ENCODE data around the gene ZCCHC3.

ZCCHC3 gene

DNA sequence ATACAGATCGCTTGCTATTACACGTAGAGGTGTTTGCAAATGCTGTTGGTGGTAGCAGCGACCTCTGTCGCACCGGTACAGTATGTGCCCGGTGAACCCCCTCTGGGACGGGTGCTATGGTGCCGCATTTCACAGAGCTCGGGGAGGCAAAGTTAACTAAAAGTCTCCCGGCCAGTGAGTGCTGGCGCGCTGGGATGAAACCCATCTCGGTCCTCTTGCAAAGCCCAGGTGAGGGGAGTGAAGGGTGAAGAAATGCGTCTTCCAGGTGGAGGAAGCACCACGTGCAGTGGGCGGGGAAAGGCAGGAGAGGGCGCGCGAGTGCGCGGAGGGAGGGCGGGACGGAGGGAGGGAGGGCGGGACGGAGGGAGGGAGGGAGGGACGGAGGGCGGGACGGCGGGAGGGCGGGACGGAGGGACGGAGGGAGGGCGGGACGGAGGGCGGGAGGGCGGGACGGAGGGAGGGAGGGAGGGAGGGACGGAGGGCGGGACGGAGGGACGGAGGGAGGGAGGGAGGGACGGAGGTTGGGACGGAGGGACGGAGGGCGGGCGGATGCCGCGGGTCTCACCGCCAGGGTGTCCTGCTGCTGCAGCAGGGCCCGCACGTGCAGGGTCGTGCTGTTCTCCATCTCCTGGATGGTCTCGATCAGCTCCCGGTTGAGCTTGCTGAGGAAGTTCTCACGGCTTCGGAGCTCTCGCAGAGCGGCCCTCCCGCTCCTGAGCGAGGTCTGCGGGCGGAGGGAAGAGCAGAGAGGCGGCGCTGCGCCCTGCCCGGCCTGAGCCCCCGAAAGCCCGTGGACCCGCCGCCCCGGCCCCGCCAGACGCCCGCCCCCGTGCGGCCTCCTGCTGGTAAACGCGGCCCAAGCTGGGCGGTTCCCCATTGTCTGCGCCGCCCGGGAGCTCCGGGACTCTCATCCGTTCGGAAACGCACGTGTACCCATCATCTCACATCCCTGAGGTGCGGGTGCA lies 18.5 kb upstream of the ZCCHC3 start:
- no peak for DNase-seq (ENCODE audit: low read depth)
- H3K4me3 ChIP-seq (ENCODE audit: low read depth, low read length) = no peak overlapping the region

DNA sequence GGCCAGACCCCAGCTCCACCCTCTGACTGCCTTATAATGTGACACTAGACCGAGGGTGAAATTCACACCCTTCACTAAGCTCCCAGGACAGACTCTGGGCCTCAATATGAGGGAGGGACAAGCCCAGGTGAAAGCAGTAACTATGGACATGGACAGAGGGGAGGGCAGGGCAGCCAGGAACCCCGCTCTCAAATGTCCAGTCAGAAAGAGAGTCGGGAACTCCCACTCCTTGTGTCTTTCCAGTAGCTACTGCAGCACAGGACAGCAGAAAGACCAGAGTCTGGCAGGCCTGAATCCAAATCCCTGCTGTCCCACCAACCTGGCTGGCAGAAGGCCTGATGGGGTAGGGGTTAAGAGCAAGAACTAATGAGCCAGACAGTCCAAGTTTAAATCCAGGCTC lies 13.2 kb upstream of the ZCCHC3 start:
- no peak for DNase-seq (ENCODE audit: low read depth)
- no peak overlapping the region for H3K4me3 ChIP-seq (ENCODE audit: low read depth, low read length)

DNA sequence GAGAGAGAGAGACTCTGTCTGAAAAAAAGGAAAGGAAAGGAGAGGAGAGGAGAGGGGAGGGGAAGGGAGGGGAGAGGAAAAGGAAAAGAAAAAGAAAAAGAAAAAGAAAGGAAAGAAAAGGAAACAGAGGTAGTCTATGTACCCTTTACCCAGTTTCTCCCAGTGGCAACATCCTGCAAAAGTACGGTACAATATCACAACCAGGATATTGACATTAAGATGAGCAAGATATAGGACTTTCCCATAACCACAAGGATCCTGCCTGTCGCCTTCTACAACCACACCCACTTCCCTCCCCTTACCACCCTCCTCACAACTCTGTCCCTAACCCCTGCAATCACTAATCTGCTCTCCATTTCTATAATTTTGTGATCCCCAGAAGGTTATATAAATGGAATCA lies 10.9 kb upstream of the ZCCHC3 start:
- H3K4me3 ChIP-seq (ENCODE audit: low read depth, low read length) = no peak overlapping the region
- no peak for DNase-seq (ENCODE audit: low read depth)

DNA sequence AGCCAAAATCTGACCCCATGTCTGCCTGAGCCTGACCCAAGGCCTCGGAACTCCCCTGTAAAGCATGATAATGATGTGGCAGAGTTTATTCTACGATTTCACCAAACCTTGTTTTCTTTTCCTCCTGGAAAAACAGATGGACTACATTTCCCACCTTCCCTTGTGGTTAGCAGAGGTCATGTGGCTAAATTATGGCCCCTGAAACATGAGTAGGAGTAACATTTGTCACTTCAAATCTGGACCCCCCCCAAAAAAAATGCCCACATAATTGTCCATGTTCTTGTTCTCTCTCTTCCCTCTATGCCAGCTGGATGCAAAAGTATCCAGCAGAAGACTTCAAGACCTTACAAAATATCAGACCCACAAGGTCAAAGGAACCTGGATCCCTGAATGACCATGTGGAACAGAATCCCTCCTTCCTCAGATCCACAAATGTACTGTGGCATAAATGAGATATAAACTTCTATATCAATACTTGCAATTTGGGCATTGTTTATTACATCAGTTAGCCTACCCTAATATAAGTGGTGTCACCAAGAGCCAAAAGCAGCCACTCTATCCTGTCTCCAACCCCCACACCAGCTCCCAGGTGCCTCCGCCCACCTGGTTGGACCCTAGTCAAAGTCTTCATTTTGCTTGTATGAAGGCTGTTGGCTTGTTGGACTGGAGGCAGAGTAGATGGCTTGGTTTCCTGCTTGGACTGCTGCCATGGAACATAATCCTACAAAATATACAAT lies 8.2 kb upstream of the ZCCHC3 start:
- no peak for DNase-seq (ENCODE audit: low read depth)
- peak overlapping the region; percentile 87 for H3K4me3 ChIP-seq (ENCODE audit: low read depth, low read length)

DNA sequence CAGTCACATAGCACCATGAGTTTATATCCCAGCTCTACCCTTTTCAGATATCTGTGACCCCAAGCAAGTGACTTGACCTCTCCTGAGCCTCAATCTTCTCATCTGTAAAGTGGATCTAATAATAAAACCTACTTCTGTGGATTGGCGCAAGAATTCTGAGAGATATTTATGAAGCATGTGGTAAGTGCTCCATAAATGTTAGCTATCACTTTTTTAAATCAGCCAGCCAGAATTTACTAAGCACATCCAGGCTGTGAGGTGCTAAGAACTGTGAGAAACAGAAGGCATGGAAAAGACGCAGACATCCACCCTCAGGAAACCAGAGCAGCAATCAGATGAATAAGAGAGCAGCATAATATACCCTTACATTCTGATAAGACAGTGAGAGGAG lies 7.7 kb upstream of the ZCCHC3 start:
- H3K4me3 ChIP-seq (ENCODE audit: low read depth, low read length) = peak overlapping the region; percentile 87
- DNase-seq (ENCODE audit: low read depth) = no peak

DNA sequence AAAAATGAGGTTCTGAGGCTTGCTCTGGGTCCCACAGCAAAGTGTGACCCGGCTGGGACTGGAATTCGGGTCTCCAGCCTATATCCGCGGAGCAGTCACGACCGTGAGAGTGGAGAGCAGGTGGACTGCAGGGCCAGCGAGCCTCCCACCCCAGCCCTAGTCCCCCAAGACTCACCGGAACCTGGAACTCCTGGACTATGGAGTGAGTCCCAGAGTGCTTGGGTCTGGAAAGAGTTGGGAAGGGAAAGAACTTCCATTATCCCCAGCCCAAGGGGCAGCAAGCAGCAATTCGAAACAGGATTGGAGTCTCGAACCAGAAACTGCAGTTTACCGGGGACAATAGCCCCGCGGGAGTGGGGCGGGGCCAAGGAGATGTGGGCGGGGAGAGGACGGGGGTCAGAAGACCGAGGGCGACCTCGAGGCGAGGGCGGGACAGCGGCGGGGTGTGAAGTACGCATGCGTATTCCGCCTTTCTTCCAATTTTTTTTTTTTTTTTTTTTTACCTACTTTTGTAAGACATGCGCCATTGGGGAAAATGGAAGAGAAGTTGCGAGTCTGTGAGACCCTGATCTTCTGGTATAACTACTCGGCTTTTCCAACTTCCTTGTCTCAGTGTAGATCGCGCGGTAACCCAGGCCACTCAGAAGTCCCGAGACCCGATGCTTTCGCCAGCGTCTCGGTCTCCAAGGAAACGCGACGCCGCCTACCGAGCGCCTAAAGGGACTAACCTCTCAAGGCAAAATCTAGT lies 7.1 kb upstream of the ZCCHC3 start, which contains the start of gene C20orf96:
C20orf96 (minus strand) TSS at position 667 of the 748 bp plus-strand sequence; CDS start at position 527, 140 bp downstream.
- H3K4me3 ChIP-seq (ENCODE audit: low read depth, low read length) = peak within 1 kb of the TSS; percentile 87
- DNase-seq (ENCODE audit: low read depth) = peak; percentile 74

DNA sequence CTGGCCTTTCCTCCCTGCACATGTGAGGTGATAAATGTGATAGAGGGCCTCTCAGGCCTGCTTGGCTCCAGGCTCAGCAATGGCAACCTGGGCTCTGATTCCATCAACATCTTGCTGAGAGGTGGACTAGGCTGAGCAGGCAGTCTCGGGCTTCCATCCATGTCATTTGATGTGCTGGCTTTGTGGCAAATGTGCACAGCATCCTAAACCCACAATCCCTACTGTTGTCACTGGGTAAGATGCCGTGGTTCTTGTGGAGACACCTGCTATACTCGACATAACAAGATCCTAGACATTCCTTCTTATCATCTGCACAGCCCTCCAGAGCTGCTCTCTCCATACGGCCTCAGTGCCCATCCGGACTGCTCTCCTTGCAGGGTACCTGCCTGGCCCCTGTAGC lies 2.8 kb upstream of the ZCCHC3 start:
- H3K4me3 ChIP-seq (ENCODE audit: low read depth, low read length) = no peak overlapping the region
- no peak for DNase-seq (ENCODE audit: low read depth)

DNA sequence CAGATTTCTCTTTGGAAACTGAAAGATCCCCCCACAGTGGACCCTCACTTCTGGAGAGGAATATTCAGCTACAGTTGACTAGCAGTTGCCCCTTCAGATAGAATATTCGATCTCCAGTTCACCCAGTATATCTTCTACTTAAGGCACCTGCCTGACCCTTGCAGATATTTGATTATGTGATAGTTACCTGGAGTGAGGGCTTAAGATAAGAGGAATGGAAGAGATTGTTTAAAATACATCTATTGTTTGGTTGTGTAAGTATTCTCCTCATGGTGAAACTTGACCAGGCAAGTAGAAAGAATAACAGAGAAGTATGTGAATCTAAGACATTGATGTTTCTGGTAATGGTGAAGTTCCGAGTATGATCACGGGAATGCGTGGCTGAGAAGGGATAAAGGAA lies 1.6 kb upstream of the ZCCHC3 start:
- no peak for DNase-seq (ENCODE audit: low read depth)
- no peak overlapping the region for H3K4me3 ChIP-seq (ENCODE audit: low read depth, low read length)

DNA sequence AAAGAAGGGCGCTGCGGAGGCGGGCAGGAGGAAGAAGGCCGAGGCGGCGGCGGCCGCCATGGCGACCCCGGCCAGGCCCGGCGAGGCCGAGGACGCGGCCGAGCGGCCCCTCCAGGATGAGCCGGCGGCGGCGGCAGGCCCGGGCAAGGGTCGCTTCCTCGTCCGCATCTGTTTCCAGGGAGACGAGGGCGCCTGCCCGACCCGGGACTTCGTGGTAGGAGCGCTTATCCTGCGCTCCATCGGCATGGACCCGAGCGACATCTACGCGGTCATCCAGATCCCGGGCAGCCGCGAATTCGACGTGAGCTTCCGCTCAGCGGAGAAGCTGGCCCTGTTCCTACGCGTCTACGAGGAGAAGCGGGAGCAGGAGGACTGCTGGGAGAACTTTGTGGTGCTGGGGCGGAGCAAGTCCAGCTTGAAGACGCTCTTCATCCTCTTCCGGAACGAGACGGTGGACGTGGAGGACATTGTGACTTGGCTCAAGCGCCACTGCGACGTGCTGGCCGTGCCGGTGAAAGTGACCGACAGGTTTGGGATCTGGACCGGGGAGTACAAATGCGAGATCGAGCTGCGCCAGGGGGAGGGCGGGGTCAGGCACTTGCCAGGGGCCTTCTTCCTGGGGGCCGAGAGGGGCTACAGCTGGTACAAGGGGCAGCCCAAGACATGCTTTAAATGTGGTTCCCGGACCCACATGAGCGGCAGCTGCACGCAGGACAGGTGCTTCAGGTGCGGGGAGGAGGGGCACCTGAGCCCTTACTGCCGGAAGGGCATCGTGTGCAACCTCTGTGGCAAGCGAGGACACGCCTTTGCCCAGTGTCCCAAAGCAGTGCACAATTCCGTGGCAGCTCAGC lies 780 bp downstream of the ZCCHC3 start:
- no peak for DNase-seq (ENCODE audit: low read depth)
- peak overlapping the region; percentile 93 for H3K4me3 ChIP-seq (ENCODE audit: low read depth, low read length)

DNA sequence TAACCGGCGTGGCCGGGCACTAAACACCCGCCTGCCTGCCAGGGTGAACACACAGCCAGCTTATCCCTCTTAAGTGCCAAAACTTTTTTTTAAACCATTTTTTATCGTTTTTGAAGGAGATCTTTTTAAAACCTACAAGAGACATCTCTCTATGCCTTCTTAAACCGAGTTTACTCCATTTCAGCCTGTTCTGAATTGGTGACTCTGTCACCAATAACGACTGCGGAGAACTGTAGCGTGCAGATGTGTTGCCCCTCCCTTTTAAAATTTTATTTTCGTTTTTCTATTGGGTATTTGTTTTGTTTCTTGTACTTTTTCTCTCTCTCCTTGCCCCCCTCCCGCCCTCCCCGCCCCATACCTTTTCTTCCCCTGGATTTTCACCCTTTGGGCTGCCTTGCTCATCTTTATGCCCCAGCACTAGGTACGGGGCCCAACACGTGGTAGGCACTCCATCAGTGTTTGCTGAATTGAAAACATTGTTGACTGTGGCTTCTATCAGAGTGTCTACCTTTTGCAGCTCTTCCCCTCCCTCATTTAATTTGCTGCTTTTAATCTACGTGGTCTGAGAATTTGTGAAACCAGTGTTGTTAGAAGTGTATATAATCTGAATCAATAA lies 1.5 kb downstream of the ZCCHC3 start:
- DNase-seq (ENCODE audit: low read depth) = no peak
- H3K4me3 ChIP-seq (ENCODE audit: low read depth, low read length) = peak overlapping the region; percentile 93

DNA sequence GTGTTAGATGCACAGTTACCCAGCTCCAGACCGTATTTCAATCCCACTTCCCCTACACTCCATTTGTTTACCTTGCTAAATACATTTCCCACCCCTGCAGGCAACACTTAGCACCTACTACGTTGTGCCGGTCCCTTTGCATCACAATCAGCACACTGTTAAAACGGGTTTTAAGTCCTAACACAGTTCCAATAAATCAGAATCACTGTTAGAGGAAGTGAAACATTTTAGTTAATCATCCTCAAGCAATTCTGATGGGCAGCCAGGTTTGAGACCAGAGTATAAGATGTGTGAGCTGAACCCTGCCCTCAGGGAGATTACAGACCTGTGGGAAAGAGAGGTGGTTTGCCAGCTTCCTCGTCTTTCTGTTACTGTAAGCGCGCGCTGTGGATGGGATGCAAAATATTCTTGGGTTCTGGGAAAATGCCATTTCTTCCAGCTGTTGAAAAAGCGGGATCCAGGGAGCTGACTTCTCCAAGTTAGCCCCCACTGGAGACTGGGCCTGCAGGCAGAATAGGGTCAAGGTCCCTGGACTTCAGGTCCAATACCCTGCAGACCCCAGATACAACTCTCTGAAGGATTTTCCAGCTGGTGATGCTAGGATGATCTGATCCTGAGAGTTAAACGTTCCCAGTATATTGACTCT lies 3.1 kb downstream of the ZCCHC3 start:
- DNase-seq (ENCODE audit: low read depth) = no peak
- peak overlapping the region; percentile 93 for H3K4me3 ChIP-seq (ENCODE audit: low read depth, low read length)

DNA sequence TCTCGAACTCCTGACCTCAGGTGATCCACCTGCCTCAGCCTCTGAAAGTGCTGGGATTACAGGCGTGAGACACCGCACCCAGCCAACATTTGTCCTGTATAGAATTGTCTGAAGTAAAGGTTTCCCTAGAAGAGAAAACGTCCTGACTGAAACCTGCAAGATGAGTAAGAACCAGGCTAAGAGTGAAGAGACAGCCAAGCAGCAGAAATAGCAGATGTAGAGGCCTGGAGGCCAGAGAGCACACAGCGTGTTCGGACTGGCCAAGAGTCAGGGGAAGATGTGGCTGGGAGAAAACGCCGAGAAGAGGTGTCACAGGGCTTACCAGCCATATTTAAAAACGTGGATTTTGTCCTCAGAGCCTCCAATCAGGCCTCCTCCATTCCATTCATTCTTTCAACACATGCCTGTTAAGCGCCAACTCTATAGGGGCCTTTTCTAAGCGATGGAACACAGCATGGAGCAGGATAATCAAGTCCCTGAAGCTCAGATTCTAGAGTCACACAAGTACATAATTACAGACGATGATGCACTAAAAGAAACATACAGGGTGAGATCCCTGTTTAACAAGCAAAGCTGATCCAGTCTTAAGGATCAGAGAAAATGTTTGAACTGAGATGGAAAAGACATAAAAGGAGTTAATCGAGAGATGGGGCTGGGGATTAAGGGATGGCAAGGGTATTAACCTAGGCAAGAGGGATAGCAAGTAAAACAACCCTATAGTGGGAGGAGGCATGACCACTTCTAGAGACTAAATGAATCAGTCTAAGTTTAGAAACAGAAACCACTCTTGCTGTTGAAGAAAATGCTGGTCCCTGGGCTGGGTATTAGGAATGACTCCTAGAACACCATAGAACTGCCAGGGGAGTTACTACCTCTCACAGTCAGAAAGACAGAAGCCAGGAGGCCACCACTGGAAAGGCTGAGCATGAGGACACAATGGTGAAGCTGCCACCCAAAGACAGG lies 4.8 kb downstream of the ZCCHC3 start:
- H3K4me3 ChIP-seq (ENCODE audit: low read depth, low read length) = no peak overlapping the region
- DNase-seq (ENCODE audit: low read depth) = no peak

DNA sequence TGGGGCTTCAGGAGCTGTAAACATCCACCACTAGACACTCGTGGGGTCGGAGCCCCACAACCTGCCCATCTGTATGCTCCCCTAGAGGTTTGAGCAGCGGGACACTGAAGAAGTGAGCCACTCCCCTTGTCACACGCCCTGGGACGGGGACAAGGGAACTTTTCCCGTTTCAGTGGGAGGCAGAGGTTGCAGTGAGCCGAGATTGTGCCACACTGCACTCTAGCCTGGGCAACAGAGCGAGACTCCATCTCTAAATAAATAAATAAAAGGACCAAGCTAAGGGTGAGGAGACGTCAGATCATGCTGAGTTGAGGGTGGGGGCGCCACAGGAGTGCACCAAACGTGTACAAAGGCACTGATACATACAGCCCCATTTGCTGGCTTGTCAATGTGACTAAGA lies 8.4 kb downstream of the ZCCHC3 start:
- DNase-seq (ENCODE audit: low read depth) = no peak
- no peak overlapping the region for H3K4me3 ChIP-seq (ENCODE audit: low read depth, low read length)

DNA sequence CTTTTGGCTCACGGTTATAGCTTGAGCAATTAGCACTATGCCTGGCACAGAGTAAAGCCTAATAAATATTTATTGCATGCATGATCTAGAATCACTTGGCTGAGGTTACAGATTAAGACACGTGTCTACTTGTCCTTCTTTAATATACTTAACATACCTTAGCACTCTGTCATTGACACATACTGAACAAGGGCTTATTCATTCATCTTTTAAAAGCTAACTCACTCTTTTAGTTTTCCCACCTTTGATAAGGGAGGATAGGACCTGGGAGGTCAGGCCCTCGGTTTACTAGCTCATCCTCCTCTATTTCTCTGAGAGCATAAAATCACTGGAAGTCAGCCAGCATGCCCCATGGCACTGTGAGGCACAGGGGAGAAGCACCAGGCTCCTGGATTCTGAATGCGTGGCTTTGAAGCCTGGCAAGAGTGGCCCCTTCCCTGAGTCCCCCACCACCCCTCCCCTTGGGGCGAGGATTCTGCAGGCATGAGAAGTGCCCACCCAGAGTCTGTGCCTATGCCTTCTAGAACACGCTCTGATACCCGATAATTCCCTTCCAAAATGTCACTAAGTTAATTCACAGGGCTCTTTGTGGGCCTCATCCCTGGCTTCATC lies 11.2 kb downstream of the ZCCHC3 start:
- H3K4me3 ChIP-seq (ENCODE audit: low read depth, low read length) = no peak overlapping the region
- DNase-seq (ENCODE audit: low read depth) = no peak

DNA sequence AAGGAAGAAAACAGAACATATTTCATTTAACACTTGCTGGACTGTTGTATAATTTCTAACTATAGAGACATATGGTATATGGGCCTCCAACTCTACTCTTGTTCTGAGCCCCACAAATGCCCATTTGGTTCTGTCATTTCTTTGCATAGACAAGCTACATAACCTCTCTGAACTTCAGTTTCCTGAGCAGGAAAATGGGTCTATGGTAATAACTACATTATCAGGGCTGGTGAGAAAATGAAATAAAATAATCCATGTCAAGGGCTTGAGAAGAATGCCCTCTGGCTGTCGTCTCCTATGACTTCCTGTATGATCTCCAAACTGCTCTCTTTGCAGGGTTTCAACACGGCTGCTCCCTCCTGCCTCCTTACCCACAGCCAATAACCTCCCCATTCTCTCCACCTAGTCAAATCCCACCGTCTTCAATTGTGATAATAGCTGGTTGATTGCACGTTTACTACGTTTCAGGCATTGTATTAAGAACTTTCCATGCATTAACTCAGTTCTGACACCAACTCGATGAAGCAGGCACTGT lies 12.0 kb downstream of the ZCCHC3 start:
- H3K4me3 ChIP-seq (ENCODE audit: low read depth, low read length) = peak overlapping the region; percentile 49

DNA sequence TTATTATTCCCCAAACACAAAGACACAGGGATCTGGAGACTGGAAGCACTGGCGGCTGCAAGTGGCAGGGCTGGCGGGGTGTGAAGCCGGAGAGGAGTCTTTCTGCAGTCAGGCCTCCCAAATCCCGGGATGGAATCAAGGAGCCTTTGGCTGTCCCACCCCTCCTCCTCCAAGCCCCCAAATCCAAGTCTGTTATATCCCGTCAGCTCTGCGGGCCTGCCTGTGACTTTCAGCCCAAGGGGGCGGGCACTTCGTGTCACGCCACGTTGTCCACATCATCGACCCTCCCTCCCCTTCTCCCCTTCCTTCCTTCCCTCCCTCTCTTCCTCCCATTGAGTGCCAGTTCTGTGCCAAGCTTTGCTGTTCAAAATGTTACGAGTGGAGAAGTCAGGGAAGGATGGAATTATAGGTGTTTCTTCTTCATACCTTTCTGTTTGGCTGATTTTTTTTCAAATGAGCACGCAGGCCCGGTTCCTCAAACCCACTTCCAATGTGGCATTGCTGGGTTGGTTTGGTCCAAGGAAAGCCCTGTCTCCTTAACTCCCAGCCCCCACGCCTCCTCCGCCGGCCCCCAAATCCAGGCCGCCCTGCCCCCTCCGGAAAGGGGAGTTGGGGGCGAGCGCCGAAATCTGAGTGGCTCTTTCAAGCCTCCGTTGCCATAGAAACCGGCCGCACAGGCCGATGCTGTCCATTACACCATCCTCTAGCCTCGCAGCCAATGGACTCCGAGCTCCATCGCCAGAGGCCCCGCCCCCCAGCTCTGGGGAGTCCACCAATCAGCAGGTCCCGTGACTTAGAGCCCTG lies 12.7 kb downstream of the ZCCHC3 start:
- peak; percentile 99 for DNase-seq (ENCODE audit: low read depth)

More for the DNA sequence above, 12.0 kb downstream of the ZCCHC3 start:
- no peak for DNase-seq (ENCODE audit: low read depth)

More for the DNA sequence above, 12.7 kb downstream of the ZCCHC3 start:
- peak overlapping the region; percentile 49 for H3K4me3 ChIP-seq (ENCODE audit: low read depth, low read length)
